Transverse colon (tissue), 3 donors: ENCODE results near the gene U2AF2.

Experiments used
- CTCF ChIP-seq, 5 experiments: fragments of 200-600 bp in 3 of 5; fragments of 450-650 bp in 2 of 5; sonication (generic) in 3 of 5; IDR thresholded peaks; 1 replicate in 2 of 5; 2 replicates in 3 of 5; pipeline ENCODE4 v1.5.1; 2016 to 2017; ENCODE audit warnings: antibody characterized with exemption in 5 of 5, inconsistent platforms in 3 of 5, mild to moderate bottlenecking in 2 of 5, moderate library complexity in 1 of 5
- POLR2A ChIP-seq: fragments of 450-650 bp; IDR thresholded peaks from one replicate; pipeline ENCODE4 v1.6.1; 2016; ENCODE audit warnings: antibody characterized with exemption, mild to moderate bottlenecking, moderate library complexity

- TF ChIP-seq CTCF (IDR thresholded peaks at IDR 0.05) (no peak), POLR2A (no peak)
These were observed 18.9 kb upstream of the U2AF2 start for GRCh38 chr19:55635856-55636440.
